SH-SY5Y (cell line): ENCODE measurements around the gene NID2.

Experiments
- GATA2 ChIP-seq: IDR thresholded peaks from 2 replicates; pipeline ENCODE4 v1.6.1; 2011; ENCODE audit warnings: mild to moderate bottlenecking, low read depth, low read length
- GATA3 ChIP-seq: IDR thresholded peaks from 2 replicates; pipeline ENCODE4 v1.6.1; 2011; ENCODE audit warnings: low read depth, mild to moderate bottlenecking, low read length, moderate library complexity

- TF ChIP-seq GATA2: no peak
- TF ChIP-seq GATA3: no peak
Observed at GRCh38 chr14:51981218-51981854, 87.5 kb downstream of the NID2 start.
